SKM-1 (cell line): ENCODE data around the gene VSX1.

Experiments
- DNase-seq: peaks from one replicate; lab custom pipeline; 2025; ENCODE audit not compliant: unreplicated experiment; lab: John Stamatoyannopoulos, UW

Gene VSX1

GRCh38 chr20:25054096-25054820 lies 27.7 kb downstream of the VSX1 start:
- no peak for DNase-seq

GRCh38 chr20:25053255-25054031 lies 28.5 kb downstream of the VSX1 start:
- no peak for DNase-seq

DNA sequence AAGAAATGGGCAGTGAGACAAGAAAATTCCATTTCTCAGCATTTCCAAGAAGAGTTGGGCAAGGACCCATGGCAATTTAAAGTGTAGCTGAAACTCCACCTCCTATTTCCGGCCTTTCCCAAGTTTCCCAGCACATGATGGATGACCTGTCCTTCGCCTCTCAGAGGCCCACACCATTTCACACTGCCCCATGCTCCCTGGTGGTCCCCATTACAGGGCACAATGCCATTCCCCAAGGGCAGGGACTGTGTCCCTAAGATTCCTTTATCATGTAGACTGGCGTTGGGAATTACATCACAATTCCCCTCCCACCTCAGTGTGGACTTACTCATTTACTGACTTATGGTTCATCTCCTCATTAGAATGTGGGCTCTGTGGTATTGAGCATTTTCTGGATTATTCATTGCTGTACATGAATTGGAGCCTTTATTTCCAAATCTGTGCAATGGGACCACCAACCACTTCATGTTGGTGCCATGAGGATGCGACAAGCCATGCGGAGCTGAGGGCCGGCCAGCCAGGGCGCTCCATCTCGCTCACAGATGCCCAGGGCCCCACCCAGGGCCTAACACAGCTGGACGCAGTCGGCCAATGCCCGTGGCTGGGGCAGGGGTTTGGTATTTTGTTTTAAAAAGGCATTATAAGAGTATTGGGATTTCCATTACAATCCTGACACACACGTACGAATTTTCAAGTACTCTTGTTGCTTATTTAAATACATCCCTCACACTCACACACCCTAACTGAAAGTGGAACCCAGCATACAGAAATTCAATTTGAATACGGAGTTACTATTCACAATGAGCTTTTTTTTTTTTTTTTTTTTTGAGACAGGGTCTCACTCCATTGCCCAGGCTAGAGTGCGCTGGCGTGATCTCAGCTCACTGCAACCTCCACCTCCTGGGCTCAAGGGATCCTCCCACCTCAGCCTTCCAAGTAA lies 29.4 kb downstream of the VSX1 start:
- no peak for DNase-seq

GRCh38 chr20:25051386-25052155 lies 30.4 kb downstream of the VSX1 start:
- DNase-seq: no peak

DNA sequence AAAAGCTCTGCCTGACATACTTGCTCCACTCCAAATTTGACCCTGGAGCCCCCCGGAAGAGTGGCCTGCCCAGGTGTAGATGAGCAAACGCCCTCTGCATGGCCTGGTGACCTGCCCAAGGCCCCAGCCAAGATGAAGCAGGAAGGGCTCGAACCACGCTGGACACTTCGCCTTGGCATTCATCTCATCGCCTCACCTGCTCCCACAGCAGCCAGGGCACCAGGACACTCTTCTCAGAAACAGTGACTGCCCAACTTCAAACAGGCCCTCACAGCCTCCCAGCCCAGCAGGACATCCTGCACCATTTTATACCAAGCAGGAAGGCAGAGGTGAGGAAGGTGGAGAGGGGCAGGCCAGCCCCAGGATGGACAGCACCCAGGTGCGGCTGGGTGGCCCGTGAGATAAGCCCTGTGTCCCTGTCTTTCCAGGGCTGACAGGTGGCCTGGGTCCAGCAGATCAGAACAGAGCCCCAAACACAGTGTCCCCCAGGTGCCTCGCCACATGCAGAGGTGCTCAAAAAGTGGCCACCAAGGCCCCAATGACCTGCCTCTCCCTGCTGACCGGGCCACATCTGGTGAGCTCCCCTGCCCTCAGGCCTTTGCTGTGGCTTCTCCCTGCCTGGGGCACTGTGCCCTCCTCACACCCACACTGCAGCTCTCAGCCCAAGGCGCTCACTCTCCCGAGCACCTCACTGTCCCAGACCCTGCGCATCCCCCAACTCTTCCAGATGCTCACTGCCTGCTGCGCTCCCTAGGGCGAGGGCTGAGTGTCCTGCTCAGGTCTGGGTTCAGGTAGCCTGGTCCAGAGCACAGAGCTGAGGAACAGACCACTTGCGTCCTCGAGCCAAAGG lies 31.2 kb downstream of the VSX1 start:
- no peak for DNase-seq

DNA sequence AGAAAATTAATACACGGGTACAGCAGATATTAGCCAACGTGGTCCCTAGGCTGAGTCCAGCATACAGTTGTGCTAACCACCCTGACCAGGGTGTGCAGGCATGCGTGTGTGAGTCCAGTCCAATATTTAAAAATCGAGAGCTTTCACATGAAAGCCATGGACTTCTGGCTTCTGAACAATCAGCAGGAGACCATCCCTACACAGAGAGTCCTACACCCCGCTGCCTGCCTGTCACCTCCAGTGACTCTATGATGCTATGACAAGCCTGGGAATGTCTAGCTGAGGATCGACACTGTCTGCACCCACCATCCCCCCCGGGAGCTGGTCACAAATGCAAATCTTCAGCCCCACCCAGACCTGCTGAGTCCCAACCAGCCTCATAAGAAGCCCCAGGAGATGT lies 31.9 kb downstream of the VSX1 start:
- DNase-seq: no peak

DNA sequence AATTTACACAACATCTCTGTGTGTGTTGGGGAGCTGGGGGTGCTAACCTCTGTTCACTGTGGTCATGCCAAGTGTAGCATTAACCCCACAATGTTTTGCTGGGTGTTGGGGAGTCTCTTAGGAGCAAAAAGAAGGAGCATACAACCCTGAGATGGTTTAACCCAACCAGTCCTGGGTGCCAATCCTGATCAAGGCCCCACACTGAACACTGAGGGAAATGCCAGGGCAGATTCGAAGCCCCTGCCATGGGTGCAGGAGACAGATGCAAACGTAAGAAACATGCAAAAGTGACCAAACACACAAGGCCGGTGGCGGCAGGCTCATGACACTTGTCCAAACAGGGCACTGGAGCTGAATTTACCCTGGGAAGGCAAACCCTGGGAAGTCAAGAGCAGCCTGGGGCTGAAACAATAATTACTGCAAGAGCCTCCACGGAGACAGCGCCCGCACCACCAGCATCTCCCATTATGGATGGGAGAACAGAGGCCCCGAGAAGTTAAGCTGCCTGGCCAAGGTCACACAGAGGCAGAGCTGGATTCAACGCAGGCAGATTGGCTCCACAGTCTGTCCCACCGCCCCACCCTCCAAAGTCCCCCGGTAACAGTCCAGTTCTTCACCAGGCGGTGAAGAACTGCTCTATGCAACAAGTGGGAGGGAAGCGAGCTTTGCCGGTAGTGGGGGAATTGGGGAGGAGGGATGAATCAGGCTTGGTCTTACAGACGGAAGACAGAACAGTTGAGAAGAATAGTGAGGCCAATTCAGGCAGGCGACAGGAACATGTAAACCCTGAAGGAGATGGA lies 32.5 kb downstream of the VSX1 start:
- no peak for DNase-seq

DNA sequence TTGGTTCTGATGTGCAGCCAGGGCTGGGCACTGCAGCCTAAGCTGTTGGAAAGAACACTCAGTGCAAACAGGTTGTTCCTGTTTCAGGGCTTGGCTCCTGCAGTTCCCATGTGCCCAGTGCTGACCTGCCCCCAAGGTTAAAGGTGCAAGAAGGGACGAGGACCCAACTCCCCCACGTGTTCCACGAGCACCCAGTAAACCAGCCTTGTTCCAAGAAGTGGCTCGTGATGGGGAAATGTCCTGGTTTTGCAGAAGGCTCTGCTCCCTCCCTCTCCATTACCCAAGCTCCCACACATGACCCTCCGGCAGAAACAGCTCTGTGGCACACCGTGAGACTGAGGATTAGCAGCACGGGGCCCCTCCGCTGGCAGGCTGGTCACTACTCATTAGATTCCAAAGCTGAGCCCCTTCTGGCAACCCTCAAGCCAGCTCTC lies 33.4 kb downstream of the VSX1 start:
- DNase-seq: no peak

GRCh38 chr20:25047766-25048165 lies 34.2 kb downstream of the VSX1 start:
- no peak for DNase-seq

GRCh38 chr20:25046736-25047666 lies 34.9 kb downstream of the VSX1 start:
- DNase-seq: no peak

- DNase-seq: no peak
These were observed 35.7 kb downstream of the VSX1 start for GRCh38 chr20:25046181-25046641.

- no peak for DNase-seq
These were observed 36.6 kb downstream of the VSX1 start for GRCh38 chr20:25045343-25045712.

- DNase-seq: no peak
These were observed 37.1 kb downstream of the VSX1 start for GRCh38 chr20:25044660-25045342.

DNA sequence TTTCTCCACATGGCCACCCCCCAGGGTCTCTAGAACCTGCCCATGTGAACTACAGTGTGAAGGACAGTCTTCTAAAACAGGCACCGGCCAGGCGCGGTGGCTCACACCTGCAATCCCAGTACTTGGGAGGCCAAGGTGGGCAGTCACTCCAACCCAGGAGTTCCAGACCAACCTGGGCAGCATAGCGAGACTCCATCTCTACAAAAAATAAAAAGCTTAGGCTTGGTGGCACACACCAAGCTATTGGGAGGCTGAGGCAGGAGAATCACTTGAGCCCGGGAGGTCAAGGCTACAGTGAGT lies 37.7 kb downstream of the VSX1 start:
- DNase-seq: no peak

GRCh38 chr20:25043499-25044260 lies 38.3 kb downstream of the VSX1 start:
- no peak for DNase-seq
